ENCODE results near the gene ST3GAL5.

The ST3GAL5 gene

DNA sequence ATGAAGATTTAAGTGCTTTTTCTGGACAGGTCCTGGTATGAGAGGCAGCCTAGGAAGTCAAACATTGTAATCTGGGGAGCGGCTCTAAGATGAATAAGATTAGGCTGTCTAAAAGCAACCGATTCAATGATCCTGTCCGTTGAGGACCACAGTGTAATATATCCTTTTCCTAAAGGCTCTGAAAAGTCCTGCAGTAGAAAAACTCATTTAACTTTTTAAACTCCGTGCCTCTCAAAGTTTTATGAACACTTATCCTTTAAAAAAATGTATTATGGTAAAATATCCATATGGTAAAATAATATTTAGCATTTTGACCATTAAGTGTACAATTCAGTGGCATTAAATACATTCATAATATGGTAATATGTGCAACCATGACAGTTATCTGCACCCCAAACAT, 95.2 kb downstream of the ST3GAL5 start:
- no peak for DNase-seq (ENCODE audit: low read depth)
- H3K4me3 ChIP-seq (ENCODE audit: control insufficient read depth, low read depth, low read length) = no peak overlapping the region

GRCh38 chr2:85792783-85793441, 95.9 kb downstream of the ST3GAL5 start:
- no peak for TF ChIP-seq CTCF (conservative IDR thresholded peaks at IDR 0.05; ENCODE audit: control insufficient read depth, insufficient read depth, low read depth, low read length)
- DNase-seq (ENCODE audit: low read depth) = peak; percentile 80
- H3K4me3 ChIP-seq (ENCODE audit: control insufficient read depth, low read depth, low read length) = no peak overlapping the region

More for the DNA sequence above, 95.2 kb downstream of the ST3GAL5 start:
- TF ChIP-seq CTCF (conservative IDR thresholded peaks at IDR 0.05; ENCODE audit: control insufficient read depth, insufficient read depth, low read depth, low read length) = no peak

- no peak for TF ChIP-seq CTCF (conservative IDR thresholded peaks at IDR 0.05; ENCODE audit: control insufficient read depth, insufficient read depth, low read depth, low read length)
- no peak overlapping the region for H3K4me3 ChIP-seq (ENCODE audit: control insufficient read depth, low read depth, low read length)
- no peak for DNase-seq (ENCODE audit: low read depth)
These were observed 96.9 kb downstream of the ST3GAL5 start for GRCh38 chr2:85791704-85792565.

DNA sequence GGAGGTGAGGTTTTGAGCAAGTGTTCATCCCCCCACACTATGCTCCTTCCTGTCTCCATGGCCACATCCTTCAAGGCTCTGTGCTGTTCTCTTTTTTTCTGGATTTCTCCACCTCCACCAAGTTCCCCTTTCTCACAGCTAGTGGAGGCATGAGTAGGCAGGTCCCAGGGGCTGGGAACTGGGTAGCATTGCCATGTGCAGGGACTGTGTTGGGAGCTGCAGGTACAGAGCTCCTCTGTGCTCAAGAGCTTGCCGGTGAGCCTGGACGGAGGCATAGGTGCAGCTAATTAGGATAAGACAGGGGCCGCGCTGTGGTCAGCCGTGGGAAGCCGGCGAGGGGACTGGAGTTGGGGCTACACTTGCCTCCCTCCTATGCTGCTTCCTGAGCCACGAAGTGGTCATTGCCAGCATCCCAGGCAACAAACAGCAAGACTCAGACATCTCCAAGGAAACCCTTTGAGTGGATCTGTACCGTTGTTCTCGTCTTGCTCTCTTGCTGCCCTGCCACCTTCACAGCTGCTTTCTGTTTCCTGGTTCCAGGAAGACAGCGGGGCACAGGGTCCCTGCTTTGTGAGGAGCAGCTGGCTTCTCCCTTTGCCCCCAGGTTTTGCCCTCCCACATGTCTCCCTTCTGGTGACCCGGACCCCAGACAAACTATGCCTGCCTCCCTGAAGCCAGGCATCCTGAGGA, 98.1 kb downstream of the ST3GAL5 start:
- no peak for TF ChIP-seq CTCF (conservative IDR thresholded peaks at IDR 0.05; ENCODE audit: control insufficient read depth, insufficient read depth, low read depth, low read length)
- no peak overlapping the region for H3K4me3 ChIP-seq (ENCODE audit: control insufficient read depth, low read depth, low read length)
- no peak for DNase-seq (ENCODE audit: low read depth)

- no peak for DNase-seq (ENCODE audit: low read depth)
- no peak overlapping the region for H3K4me3 ChIP-seq (ENCODE audit: control insufficient read depth, low read depth, low read length)
- no peak for TF ChIP-seq CTCF (conservative IDR thresholded peaks at IDR 0.05; ENCODE audit: control insufficient read depth, insufficient read depth, low read depth, low read length)
These were observed 98.8 kb downstream of the ST3GAL5 start for GRCh38 chr2:85790032-85790431.

- TF ChIP-seq CTCF (conservative IDR thresholded peaks at IDR 0.05; ENCODE audit: control insufficient read depth, insufficient read depth, low read depth, low read length) = no peak
These were observed 99.5 kb downstream of the ST3GAL5 start for GRCh38 chr2:85789271-85789670.

More at GRCh38 chr2:85789271-85789670, 99.5 kb downstream of the ST3GAL5 start:
- H3K4me3 ChIP-seq (ENCODE audit: control insufficient read depth, low read depth, low read length) = no peak overlapping the region
- DNase-seq (ENCODE audit: low read depth) = no peak
